HG03342 (cell line): ENCODE results near the gene CCL5.

Experiments
- ATAC-seq: cut with Tn5 transposase; IDR thresholded peaks from one replicate; pipeline ENCODE4 v1.9.1; 2021; ENCODE audit warnings: mild to moderate bottlenecking, moderate library complexity; ENCODE audit not compliant: unreplicated experiment

Gene CCL5

DNA sequence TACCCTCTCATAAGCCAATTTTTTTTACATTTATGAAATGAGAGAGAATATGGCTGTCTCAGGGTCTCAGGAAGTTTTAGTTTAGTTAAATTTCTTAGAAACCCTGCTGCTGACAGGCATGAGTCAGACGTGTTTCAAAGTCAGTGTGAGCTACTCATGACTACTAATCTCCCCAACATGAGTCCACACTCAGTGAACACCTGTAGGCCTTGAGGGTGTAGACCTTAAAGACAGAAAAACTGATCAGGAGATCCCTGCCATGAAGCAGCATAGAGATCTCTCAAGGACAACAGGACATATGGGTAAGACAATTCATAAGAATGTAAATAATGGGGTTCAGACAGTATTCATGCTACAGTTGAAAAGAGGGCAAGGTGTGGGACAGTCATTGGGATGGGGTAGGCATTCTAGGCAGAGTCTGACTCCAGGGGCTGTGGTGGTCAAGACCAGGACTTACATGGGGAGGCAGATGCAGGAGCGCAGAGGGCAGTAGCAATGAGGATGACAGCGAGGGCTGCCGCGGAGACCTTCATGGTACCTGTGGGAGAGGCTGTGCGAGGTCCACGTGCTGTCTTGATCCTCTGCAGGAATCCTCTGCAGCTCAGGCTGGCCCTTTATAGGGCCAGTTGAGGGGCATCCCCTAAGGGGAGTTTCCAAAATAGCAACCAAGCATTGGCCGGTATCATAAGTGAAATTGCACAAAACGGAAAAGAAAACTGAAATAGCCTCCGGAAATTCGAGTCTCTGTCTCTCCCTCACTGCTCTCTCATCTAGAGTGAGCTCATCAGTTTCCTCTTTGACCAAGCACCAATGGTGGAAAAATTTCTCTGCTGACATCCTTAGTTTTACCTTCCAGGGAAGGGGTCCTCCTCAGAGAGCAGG, at the start of gene CCL5:
Gene CCL5, minus strand, starts transcription at position 588 of the 882 bp plus-strand sequence.
- ATAC-seq: peak; percentile 77

DNA sequence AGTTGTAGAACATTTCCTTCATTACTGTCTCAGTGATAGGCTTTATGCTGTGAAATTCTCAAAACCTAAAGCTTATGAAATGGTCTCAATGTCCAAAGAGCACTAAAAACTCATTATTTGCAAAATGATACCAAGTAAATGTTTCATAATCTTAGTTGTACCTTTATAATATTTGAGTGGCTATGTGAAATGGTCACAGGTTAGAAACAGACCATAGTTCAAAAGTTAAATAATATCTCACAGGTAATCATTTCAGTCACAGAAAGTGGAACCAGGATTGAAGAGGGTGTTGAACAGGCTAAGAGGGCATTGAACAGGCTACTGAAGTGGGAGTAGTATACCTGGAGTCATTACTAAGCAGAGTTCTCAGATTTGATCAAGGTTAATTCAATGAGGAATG, 47.6 kb upstream of the CCL5 start:
- no peak for ATAC-seq

DNA sequence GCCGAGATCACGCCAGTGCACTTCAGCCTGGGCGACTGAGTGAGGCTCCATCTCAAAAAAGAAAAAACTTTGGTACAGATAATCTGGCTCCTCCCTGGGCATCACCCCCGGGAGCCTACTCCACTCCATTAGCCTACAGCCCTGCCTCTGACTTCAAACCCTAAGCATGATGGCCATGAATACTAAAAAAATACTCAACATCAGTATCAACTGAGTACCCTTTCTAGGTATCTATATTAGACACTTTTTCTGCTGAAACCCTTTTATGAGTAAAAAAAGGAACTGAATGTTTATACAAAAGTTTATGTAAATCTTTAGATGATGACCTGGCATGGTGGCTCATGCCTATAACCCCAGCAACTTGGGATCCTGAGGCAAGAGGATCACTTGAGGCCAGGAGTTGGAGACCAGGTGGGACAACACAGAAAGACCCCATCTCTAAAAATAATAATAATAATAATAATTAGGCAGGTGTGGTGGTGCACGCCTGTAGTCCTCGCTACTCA, 43.5 kb upstream of the CCL5 start:
- ATAC-seq: no peak

DNA sequence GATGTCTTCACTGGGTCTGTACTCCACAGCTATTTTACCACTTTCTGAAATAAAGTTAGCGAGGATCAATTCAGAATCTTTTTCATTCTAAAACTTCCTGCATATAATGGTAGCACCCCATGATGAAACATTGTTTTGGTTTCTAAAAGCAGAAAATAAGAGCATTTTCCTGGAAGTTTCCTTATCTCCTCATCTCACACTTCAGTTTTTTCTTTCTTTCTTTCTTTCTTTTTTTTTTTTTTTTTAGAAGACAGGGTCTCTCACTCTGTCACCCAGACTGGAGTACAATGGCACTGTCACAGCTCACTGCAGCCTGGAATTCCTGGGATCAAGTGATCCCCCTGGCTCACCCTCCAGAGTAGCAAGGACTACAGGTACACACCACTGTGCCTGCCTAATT, 40.1 kb upstream of the CCL5 start:
- ATAC-seq: no peak

DNA sequence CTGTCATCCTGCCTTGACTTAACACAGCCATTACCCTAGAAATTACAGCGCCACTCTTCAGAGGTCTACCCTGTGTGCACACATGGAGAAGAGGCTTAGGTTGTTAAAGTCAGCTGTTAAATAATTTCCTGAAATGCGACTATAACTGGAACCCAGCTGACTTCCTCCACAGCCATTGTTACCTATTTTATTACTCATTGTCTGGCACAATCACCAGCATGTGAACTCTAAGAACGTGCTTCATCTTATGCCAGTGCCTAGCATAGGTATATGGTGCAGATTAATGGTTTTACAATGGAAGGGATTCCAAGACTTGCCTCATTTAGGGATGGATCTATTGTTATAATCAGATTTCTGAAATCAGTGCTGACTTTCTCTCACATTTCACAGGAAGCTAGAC, 38.5 kb upstream of the CCL5 start:
- ATAC-seq: no peak

DNA sequence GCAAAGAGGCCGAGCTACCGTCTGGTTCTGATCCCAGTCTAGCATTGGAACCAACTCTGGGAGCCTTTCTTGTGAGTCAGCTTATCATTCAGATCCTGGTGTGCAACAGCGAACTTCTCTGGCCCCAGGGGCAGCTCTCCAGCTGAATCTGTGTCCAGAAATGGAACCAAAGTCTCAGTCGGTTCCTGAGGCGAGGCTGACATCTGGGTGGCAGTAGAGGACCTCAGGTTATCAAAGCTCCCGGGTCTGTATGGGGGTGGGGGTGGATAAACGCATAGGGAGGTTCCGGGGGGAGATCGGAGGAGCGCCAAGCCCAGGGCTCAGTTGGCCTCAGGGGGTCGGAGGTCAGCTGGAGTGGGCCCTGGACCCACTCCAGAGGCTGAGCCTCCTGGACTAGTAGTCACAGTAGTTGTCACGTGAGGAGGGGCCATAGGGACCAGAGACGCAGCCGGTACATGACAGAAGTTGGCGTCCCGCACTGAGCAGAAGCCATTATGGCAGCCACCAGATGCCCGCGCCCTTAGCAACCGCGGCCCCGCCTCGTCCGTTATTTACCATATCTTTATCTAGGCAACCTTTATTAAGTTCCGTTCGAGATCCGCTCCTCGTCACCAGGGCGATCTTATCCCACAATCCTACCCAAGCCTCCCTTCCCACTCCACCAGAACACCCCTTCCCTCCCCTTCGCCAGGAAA, 37.5 kb upstream of the CCL5 start:
- ATAC-seq: no peak

DNA sequence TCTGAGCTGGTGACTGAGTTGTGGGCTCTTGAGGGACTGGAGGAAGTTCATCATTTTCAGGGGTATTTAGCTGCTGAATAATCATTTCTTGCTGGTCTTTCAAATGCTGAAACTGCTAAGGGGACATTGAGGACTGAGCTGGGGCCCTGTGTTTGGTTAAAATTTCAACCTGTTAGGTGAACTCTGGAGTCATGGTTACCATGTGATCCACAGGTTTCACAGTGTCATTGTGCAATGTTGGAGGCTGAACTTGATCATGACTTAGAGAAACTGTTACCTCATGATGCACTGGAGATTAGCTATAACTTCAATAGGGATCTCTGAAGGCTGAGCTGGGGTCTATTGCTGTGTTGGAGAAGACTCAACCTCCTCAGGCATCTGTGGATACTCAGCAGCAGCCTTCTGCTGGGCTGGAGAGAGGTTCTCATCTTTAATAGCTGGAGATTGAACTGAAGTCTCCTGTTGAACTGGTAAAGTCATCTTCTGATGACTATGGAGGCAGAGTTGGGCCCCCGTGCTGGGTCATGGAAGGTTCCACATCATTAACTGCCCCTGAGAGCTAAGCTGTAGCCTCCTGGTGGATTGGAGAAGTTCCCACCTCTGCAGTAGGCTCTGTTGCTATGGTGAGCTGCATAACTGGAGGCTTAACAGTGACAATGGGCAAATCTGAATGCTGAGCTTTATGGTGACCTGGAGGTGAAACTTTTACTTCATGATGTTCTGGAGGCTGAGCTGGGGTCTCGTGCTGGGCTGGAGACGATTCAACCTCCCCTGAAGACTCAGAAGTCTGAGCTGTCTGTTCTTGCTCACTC, 35.2 kb upstream of the CCL5 start:
- ATAC-seq: no peak

DNA sequence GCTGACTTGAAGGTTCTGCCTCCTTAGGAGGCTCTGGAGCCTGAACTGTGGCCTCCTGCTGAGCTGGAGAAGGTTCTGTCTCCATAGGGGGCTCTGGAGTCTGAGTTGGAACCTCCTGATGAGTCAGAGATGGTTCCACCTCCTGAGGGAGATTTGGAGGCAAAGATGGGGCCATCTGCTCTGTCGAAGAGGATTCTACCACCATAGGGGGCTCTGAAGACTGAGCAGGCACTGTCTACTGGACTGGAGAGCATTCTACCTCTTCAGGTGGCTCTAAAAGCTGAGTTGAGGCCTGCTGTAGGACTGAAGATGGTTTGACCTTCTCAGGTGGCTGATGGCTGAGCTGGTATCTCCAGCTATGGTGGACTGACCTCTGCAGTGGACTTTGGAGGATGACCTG, 34.2 kb upstream of the CCL5 start:
- no peak for ATAC-seq

DNA sequence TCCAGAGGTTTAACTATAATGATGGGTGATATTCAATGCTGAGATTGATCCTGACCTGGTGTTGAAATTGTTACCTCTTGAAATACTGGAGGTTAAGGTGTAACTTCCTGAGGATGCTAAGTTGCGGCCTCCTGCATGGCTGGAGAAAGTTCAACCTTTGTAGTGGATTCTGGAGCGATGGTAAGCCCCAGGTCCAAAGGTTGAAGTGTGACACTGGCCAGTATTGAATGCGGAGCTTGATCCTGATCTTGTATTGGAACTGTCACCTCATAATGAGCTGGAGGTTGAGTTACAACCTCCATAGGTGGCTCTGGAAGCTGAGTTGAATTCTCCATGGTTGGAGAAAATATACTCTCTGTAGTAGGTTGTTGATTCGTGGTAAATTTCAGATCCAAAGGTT, 33.4 kb upstream of the CCL5 start:
- ATAC-seq: no peak

DNA sequence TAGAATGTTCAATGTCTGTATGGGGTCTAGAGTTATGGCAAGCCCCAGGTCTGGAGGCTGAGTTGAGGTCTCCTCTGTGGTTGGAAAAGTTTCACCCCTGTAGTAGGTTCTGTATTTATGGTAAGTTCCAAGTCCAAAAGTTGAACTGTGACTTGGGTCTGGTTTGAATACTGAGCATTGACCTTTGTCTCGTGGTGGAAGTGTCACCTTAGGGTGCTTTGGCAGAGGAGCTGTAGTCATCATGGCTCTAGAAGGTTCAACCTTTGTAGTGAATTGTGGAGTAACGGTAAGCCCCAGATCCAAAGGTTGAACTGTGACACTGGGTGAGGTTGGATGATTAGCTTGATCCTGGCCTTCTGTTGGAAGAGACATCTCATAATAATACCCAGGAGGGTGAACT, 32.8 kb upstream of the CCL5 start:
- no peak for ATAC-seq

DNA sequence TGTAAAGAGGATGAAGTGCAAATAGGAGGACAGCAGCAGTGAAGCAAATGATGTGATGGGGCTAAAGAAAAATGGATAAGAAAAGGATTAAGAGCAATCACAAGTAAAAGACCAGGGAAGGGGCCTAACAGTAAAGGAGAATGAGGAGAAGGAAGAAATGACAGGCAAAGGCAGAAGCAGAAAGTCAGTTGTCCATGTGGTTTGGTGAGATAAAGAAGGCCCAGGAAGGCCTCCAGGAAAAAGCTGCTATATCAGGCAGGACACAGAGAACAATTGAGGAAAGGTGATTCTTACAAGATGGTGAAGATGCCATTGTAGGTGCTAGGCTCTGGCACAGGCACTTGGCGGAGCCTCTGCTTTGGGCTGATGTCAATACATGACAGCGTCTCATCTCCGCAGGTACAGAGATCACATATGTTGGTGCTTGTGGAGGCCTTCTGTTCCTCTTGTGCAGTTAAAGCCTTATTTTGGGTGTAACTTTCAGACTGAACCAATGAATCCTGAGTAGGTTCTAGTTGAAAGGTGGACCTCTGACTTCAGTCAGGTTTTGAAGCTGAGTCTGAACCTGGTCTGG, 32.3 kb upstream of the CCL5 start:
- no peak for ATAC-seq

DNA sequence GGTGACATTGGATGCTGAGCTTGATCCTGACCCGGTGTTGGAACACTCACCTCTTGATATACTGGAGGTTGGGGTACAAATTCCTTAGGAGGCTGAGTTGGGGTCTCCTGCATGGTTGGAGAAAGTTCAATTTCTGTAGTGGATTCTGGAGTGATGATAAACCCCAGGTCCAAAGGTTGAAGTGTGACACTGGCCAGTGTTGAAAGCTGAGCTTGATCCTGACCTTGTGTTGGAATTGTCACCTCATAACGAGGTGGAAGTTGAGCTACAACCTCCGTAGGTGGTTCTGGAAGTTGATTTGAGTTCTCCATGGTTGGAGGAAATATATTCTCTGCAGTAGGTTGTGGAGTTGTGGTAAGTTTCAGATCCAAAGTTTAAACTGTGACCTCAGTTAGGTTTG, 29.2 kb upstream of the CCL5 start:
- ATAC-seq: no peak

DNA sequence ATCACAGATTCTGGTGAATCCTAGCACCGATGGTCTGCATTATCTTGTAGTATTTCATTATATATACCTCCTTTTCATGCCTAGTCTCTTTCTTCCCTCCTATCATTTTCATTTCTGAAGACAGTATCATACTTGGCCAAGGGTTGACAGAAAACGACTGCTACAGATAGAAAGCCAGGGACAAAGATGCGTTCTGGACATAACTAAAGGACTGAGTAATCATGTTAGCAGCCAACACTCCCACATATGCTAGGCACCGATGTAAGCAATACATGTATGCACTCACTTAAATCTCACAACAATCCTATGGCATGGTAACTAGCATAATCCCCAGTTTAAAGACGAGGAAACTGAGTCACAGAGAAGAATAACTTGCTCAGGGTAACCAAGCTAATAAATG, 27.5 kb upstream of the CCL5 start:
- no peak for ATAC-seq

DNA sequence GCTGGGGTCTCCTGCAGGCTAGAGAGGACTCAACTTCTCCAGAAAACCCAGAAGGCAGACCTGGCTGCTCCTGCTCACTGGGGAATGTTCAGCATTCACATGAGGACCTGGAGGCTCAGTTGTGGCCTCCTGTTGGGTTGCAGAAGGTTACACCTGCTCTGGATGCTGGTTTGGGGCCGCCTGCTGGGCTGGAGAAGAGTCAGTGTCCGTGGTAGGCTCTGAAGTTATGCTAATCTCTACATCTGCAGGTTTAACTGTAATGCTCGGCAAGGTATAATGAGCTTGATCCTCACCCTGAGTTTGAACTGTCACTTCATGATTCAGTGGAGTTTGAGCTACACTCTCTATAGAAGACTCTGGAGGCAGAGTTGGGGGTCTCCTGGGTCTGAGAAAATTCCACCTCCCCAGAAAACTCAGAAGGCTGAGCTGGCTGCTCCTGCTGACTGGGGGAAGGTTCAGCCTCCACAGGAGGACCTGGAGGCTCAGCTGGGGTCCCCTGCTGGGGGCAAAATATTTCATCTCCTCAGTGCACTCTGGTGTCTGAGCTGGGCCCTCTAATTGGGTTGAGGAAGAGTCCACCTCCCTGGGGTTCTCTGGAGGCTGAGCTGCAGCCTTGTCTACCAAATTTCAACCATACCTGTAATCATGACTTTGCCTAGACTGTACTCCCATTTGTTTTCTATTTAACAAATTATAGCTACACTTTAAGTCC, 26.9 kb upstream of the CCL5 start:
- no peak for ATAC-seq

DNA sequence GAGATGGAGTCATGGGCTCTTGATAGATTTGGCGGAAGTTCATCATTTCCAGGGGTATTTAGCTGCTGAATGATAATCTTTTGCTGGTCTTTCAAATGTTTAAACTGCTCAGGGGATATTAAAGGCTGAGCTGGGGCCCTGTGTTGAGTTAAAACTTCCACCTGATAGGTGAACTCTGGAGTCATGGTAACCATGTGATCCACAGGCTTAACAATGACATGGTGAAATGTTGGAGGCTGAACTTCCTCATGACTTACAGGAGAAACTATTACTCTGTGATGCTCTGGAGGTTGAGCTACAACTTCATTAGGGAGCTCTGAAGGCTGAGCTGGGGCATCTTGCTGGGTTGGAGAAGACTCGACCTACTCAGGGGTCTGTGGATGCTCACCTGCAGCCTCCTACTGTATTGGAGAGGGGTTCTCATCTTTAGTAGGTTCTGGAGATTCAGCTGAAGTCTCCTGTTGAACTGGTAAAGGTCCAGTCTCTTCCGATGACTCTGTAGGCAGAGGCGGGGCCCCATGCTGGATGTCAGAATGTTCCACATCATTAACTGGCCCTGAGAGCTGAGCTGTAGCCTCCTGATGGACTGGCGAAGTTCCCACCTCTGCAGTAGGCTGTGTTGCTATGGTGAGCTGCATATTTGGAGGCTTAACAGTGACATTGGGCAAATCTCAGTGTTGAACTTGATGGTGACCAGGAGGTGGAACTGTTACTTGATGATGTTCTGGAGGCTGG, 26.2 kb upstream of the CCL5 start:
- ATAC-seq: no peak

DNA sequence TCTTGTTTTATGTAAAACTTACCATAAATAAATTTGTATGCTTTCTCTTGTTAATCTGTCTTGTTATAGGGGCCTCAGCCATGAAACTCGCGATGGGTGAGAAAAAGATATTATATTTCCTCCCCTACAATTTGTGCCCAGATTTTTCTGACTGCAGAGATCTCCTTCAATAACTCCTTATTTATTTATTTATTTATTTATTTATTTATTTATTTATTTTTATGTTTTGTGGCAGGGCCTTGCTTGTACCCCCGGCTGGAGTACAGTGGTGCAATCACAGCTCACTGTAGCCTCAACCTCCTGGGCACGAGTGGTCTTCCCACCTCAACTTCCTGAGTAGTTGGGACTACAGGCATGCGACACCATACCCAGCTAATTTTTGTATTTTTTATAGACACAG, 23.3 kb upstream of the CCL5 start:
- no peak for ATAC-seq

DNA sequence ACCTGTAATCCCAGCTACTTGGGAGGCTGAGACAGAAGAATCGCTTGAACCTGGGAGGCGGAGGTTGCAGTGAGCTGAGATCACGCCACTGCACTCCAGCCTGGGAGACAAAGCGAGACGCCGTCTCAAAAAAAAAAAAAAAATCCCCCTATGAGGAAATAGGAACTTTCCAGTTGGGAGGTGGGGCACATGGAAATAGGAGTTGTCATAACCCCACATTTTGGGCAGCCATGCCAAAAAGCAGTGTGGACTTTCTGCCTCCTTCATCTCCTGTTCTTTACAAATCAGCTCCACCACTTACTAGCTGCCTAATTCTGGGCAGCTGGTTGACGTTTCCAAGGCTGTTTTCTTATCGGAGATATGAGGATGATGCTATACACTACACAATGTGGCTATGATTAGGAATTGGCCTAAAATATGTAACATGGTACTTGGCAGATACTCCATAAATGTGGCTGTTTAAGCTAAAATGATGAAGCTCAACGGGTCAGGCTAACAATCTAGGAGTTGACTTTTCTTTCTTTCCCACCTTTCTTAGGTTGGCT, 21.5 kb upstream of the CCL5 start:
- no peak for ATAC-seq

DNA sequence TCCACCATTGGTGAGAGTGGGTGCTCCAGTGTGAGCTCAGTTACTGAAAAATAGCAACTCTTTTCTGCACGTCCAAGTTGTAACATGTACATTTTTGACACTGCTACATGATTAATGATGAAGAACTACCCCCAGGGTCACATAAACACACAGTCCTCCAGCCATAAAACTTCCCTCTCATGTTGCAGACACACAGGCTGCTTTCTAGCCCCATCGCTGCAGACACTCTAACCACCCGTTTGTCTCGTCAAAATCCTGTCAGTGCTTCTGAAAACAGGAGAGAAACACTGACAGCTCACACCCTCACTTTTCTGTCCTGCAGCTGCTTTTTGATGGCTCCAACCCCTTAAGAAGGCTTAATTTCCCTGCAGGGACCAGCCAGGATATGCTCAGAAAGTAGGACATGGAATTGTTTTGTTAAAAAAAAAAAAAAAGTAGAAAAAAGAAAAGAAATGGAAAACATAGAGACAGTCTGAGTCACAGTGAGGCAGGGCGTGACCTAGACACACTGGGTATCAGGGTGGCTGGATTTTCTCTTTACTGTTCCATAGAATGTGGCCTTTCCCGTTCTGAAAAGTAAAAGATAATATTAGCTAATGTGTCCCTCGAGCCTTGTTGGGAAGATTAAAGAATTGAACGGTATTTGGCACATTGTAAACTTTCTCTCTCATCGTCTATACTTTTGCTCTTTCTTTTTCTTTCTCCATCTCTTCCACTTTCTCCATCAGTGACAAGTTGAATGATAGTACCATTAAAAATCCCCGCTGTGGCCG, 20.7 kb upstream of the CCL5 start:
- no peak for ATAC-seq

DNA sequence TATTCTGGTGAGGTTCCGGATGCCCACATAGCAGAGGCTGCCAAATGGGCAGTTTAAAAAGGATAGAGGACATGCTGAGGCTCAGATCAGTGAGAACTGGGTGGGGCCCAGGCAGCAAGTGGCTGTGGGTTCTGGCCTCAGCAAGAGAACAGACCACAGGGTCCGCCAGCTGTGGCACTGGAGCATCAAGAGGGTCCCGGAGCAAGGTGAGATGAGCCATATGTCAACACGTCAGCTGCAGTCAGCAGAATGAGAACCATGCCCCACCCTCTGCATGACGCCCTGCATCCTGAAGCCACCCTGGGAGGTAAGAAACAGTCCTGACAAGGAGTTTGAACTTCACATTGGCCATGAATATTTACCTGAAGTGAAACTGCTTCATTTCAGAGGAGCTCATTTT, 20.1 kb upstream of the CCL5 start:
- no peak for ATAC-seq
